MM.1S (cell line): ENCODE data around the gene ELP4.

ENCODE experiments used
- EZH2 ChIP-seq: fragments of 300-600 bp; sonication (generic); optimal IDR thresholded peaks from 2 replicates; pipeline ENCODE3; 2017; ENCODE audit warnings: low read depth, mild to moderate bottlenecking, antibody characterized with exemption, low read length, mixed read lengths
- TF ChIP-seq, protein P1 (sequence below): fragments of 300-600 bp; sonication (generic); IDR thresholded peaks from 2 replicates; pipeline ENCODE4 v1.5.1; 2016; ENCODE audit warnings: antibody characterized with exemption, low read length, mixed read lengths

DNA sequence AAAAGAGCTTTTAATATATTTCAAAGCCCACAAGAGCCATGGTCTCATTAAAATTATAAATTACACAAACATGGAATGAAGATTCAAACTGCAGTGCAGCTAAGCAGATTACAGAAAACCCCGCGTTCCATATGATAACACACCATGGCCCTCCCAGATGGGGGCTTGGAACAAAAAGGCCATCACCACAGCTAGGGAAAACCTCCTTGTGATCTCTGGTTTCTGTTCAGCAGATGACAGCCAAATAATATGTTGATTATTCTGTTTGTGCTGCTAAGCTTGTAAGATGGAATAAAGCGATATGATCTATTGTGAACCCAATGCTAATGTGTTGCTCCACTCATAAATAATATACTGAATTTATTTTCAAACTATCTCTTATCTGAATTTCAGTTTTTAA lies 28.6 kb upstream of the ELP4 start:
- TF ChIP-seq, protein P1, sequence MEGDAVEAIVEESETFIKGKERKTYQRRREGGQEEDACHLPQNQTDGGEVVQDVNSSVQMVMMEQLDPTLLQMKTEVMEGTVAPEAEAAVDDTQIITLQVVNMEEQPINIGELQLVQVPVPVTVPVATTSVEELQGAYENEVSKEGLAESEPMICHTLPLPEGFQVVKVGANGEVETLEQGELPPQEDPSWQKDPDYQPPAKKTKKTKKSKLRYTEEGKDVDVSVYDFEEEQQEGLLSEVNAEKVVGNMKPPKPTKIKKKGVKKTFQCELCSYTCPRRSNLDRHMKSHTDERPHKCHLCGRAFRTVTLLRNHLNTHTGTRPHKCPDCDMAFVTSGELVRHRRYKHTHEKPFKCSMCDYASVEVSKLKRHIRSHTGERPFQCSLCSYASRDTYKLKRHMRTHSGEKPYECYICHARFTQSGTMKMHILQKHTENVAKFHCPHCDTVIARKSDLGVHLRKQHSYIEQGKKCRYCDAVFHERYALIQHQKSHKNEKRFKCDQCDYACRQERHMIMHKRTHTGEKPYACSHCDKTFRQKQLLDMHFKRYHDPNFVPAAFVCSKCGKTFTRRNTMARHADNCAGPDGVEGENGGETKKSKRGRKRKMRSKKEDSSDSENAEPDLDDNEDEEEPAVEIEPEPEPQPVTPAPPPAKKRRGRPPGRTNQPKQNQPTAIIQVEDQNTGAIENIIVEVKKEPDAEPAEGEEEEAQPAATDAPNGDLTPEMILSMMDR, result no peak
- no peak for TF ChIP-seq EZH2
